Keratinocyte (primary cell): ENCODE measurements around the gene GNPTG.

Experiments
- EZH2 ChIP-seq: IDR thresholded peaks from one replicate; pipeline ENCODE4 v1.6.1; 2012; ENCODE audit warnings: inconsistent platforms, mild to moderate bottlenecking, low read length, moderate library complexity
- TF ChIP-seq, protein P1 (sequence below), 3 experiments: IDR thresholded peaks in 1 of 3; conservative IDR thresholded peaks in 1 of 3; optimal IDR thresholded peaks in 1 of 3; 2 replicates in 2 of 3; 3 replicates in 1 of 3; pipeline versions ENCODE3 to v1.5.1; 2011; ENCODE audit warnings: low read length in 3 of 3, mild to moderate bottlenecking in 3 of 3, moderate library complexity in 2 of 3, control low read depth in 1 of 3, inconsistent platforms in 1 of 3; ENCODE audit not compliant: insufficient read depth in 2 of 3; ENCODE audit errors: extremely low read depth in 1 of 3

DNA sequence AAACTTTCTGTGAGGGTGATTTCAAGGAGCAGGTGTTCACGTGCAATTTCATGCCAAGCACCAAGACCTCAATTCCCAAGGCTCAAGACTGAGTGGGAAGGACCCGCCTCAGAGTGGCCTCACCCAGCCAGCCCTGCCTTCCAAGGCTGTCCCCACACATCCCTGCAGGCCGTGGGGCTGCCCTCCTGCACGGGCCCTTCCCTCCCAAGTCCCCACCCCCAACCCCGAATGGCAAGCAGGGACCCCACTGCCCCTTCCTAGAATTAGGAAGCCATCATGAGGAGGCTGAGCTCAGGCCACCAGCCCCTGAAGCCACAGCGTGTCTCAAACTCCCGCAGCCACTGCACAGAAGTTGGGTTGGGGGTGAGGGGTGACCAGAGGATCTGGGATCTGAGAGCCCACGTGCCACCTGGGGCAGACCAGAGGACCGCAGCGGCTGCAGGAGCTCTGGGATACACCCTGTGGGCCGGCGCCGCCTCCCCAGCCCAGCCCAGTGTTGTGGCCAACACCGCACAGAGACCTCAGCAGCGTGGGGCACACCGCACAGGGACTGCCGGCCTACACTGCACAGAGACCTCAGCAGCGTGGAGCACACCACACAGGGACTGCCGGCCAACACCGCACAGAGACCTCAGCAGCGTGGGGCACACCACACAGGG is 20.7 kb downstream of the GNPTG start:
- TF ChIP-seq, protein P1, sequence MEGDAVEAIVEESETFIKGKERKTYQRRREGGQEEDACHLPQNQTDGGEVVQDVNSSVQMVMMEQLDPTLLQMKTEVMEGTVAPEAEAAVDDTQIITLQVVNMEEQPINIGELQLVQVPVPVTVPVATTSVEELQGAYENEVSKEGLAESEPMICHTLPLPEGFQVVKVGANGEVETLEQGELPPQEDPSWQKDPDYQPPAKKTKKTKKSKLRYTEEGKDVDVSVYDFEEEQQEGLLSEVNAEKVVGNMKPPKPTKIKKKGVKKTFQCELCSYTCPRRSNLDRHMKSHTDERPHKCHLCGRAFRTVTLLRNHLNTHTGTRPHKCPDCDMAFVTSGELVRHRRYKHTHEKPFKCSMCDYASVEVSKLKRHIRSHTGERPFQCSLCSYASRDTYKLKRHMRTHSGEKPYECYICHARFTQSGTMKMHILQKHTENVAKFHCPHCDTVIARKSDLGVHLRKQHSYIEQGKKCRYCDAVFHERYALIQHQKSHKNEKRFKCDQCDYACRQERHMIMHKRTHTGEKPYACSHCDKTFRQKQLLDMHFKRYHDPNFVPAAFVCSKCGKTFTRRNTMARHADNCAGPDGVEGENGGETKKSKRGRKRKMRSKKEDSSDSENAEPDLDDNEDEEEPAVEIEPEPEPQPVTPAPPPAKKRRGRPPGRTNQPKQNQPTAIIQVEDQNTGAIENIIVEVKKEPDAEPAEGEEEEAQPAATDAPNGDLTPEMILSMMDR (optimal IDR thresholded peaks at IDR 0.05 in 1 of 3, IDR thresholded peaks at IDR 0.05 in 1 of 3, conservative IDR thresholded peaks at IDR 0.05 in 1 of 3; ENCODE audit: extremely low read depth in 1 of 3, insufficient read depth in 2 of 3, low read length in 3 of 3), result no peak
- no peak for TF ChIP-seq EZH2
